BLaER1 (cell line): Measurements from ENCODE around the gene POLR2A.

Experiments
- H3K27ac ChIP-seq: shearing (Covaris generic); formaldehyde crosslinking; 2 replicates; pipeline ENCODE4 v1.8.1; 2022
- H3K27me3 ChIP-seq: shearing (Covaris generic); formaldehyde crosslinking; 2 replicates; pipeline ENCODE4 v1.8.1; 2022
- H3K36me3 ChIP-seq: shearing (Covaris generic); formaldehyde crosslinking; 2 replicates; pipeline ENCODE4 v1.8.1; 2022
- H3K4me1 ChIP-seq: shearing (Covaris generic); formaldehyde crosslinking; 2 replicates; pipeline ENCODE4 v1.8.1; 2022
- H3K4me2 ChIP-seq: shearing (Covaris generic); formaldehyde crosslinking; 2 replicates; pipeline ENCODE4 v1.8.1; 2022
- H3K4me3 ChIP-seq: shearing (Covaris generic); formaldehyde crosslinking; 2 replicates; pipeline ENCODE4 v1.8.1; 2022
- H3K9ac ChIP-seq: shearing (Covaris generic); formaldehyde crosslinking; 2 replicates; pipeline ENCODE4 v1.8.1; 2022
- H3K9me3 ChIP-seq: shearing (Covaris generic); formaldehyde crosslinking; 2 replicates; pipeline ENCODE4 v1.8.1; 2022
- H4K20me1 ChIP-seq: shearing (Covaris generic); formaldehyde crosslinking; 2 replicates; pipeline ENCODE4 v1.8.1; 2022
- Cebpa-rat ChIP-seq: shearing (Covaris generic); IDR thresholded peaks from 2 replicates; pipeline ENCODE4 v1.8.1; 2022

Gene POLR2A

DNA sequence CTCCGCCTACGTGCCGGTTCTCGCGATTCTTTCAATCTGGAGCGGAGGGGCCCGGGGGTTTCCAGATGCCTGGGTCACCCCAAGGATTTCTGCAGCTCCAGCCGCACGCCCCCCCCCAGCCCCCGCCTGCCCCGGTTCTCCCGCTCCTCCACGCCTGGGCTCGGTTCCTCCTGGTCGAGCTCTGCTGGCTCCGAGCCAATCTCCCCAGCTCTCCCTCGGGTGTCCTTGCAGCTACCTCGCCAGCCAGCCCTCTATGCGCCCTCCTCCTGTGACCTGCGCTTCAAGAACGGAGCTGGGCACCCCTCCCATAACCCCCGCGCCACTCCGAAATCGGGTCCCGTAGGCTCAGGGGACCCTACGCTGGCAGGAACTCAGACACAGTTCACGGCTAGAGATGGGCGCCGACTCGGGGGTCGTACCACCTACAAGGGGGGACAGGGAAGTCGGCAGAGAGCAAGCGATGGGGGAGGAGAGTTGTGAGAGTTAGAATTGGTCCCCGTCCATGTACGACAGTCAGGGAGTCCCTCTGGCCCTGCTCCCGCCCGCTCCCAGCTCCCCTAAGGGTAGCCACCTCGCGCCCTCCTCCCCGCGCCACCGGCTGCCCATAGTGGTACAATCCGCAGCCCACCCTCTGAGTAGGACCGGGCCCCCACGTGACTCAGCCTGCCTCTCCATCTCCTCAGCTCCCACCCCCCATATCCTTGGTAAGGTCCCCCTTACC, 43.9 kb upstream of the POLR2A start:
- no peak overlapping the region for H3K27ac ChIP-seq

DNA sequence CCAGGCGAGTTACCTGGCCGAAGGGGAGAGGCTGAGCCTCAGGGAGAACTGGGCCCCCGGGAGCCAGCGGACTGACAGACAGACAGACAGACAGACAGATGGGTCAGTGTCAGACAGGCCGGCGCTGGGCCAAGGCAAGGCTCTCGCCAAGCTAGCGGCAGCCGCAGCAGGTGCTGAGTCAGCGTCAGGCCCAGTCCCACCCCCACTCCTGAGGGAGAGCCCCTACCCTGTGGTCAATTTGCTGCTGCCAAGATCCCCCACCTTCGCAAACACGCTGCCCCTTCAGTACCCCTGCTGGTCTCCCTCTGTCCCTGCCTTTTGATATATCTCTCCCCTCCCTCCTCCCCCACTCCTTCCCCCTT, 43.4 kb upstream of the POLR2A start:
- no peak for TF ChIP-seq Cebpa-rat
- H3K9ac ChIP-seq, result no peak overlapping the region
- peak overlapping the region; percentile 75 for H3K4me2 ChIP-seq
- no peak overlapping the region for H3K27ac ChIP-seq
- H3K36me3 ChIP-seq, result no peaks in the 10 kb centered on the region
- H3K4me3 ChIP-seq, result peak overlapping the region; percentile 63
- peaks cover 66% of the 10 kb centered on the region for H3K4me1 ChIP-seq
- H3K9me3 ChIP-seq, result no peaks in the 10 kb centered on the region
- peaks cover 88% of the 10 kb centered on the region for H3K27me3 ChIP-seq
- H4K20me1 ChIP-seq, result peaks cover 88% of the 10 kb centered on the region

More for the DNA sequence above, 43.9 kb upstream of the POLR2A start:
- Histone ChIP-seq H3K4me3 (peak overlapping the region; percentile 63), H3K9me3 (no peaks in the 10 kb centered on the region), H4K20me1 (peaks cover 82% of the 10 kb centered on the region), H3K27me3 (peaks cover 83% of the 10 kb centered on the region), H3K4me2 (peak overlapping the region; percentile 75), H3K9ac (peak overlapping the region; percentile 7; the same call in 1 of the 2 replicates), H3K4me1 (peaks cover 61% of the 10 kb centered on the region), H3K36me3 (no peaks in the 10 kb centered on the region)
- TF ChIP-seq Cebpa-rat, result no peak

DNA sequence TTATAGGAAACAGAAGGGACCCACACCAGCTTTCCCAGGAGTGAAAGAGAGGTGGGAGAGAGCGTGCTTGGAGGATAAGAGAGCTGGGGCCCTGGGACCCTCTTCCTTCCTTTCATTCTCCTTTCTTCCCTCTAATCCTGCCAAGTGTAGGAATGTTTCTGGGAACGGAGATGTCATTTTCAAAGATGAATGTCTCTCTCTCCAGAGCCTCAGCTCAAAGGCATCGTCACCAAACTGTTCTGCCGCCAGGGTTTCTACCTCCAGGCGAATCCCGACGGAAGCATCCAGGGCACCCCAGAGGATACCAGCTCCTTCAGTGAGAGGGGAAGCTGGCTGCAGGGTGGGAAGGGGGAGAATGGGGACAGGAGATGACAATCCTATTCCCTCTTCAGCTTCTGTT, 42.9 kb upstream of the POLR2A start:
- H3K4me3 ChIP-seq, result no peak overlapping the region
- TF ChIP-seq Cebpa-rat, result no peak
- peaks cover 89% of the 10 kb centered on the region for H4K20me1 ChIP-seq
- no peaks in the 10 kb centered on the region for H3K9me3 ChIP-seq
- H3K27me3 ChIP-seq, result peaks cover 93% of the 10 kb centered on the region
- no peak overlapping the region for H3K27ac ChIP-seq
- H3K36me3 ChIP-seq, result no peaks in the 10 kb centered on the region
- H3K4me2 ChIP-seq, result no peak overlapping the region
- H3K9ac ChIP-seq, result no peak overlapping the region
- H3K4me1 ChIP-seq, result peaks cover 63% of the 10 kb centered on the region

DNA sequence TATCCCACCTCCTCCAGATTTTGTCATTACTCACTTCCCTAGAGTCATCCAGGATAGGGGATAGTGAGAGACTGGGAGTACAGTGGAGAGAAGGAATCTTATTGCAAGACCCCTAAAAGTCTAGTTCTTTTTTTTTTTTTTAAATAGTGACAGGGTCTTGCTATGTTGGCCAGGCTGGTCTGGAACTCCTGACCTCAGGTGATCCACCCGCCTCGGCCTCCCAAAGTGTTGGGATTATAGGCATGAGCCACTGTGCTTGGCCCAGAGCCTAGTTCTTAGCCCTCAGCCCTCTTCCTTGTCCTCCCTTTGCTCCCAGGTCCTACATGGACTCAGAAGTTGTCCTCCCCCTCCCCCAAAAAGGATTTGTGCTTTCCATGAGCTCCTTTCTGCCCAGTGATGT, 42.0 kb upstream of the POLR2A start:
- Histone ChIP-seq H3K9ac (no peak overlapping the region), H3K4me2 (no peak overlapping the region), H3K9me3 (no peaks in the 10 kb centered on the region), H3K27me3 (peaks cover 100% of the 10 kb centered on the region), H3K27ac (no peak overlapping the region), H3K36me3 (no peaks in the 10 kb centered on the region), H4K20me1 (peaks cover 81% of the 10 kb centered on the region), H3K4me1 (peaks cover 54% of the 10 kb centered on the region), H3K4me3 (no peak overlapping the region)
- TF ChIP-seq Cebpa-rat, result no peak

DNA sequence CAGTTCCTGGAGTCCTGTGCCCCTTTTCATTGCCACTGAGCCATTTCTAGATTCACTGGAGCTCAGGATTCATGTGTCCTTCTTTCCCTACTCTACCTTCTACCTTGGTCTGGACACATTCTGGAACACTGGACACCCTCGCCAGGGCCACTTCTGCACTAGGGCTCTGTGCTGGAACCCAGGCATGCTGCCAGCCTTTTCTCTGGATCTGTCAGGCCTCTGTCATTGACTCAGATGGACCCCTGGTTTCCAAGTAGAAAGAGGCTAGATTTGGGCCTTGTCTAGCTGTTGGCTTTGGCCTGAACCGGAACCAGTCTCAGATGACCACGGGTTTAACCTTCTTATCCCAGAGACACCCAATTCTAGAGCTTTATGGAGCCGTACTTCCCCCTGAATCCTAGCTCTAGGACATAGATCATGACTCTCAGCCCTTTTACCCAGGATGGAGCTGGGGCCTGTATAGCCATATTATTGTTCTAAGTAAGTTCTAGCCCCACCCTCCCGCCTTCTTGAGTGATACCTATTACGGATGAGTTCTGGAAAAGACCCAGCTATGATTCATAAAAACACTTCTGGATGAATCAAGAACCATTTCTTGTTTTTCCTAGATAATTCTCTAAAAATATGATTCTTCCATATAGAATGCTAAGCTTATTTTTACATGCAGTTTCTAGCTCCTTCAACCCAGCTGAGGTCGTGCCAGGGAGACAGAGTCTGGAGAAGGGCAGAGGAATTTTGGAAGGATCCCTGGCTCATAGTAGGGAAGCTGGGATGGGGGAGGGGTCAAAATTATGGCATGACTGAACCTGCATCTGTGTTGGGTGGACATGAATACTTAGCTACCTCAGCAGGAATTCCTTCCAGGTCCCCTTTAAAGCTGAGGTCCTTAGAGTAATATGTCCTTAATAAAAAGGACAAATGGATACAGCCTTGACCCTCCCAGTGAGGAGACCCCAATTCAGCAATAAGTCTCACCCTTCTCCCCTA, 40.4 kb upstream of the POLR2A start:
- Histone ChIP-seq H3K4me2 (peak overlapping the region; percentile 91), H4K20me1 (peaks cover 64% of the 10 kb centered on the region), H3K4me1 (peaks cover 38% of the 10 kb centered on the region), H3K9me3 (no peaks in the 10 kb centered on the region), H3K4me3 (no peak overlapping the region), H3K9ac (no peak overlapping the region), H3K36me3 (no peaks in the 10 kb centered on the region), H3K27ac (no peak overlapping the region), H3K27me3 (peaks cover 100% of the 10 kb centered on the region)
- no peak for TF ChIP-seq Cebpa-rat

- peaks cover 89% of the 10 kb centered on the region for H3K27me3 ChIP-seq
- no peak for TF ChIP-seq Cebpa-rat
- peaks cover 28% of the 10 kb centered on the region for H3K4me1 ChIP-seq
- H3K9ac ChIP-seq, result no peak within 1 kb of the TSS
- peak within 1 kb of the TSS; percentile 91 for H3K4me2 ChIP-seq
- no peak within 1 kb of the TSS for H3K27ac ChIP-seq
- peaks cover 52% of the 10 kb centered on the region for H4K20me1 ChIP-seq
- no peaks in the 10 kb centered on the region for H3K36me3 ChIP-seq
- peak within 1 kb of the TSS; percentile 61 for H3K4me3 ChIP-seq
- no peaks in the 10 kb centered on the region for H3K9me3 ChIP-seq
Observed at GRCh38 chr17:7444682-7445618, 39.2 kb upstream of the POLR2A start, which contains the start of gene CHRNB1. Gene CHRNB1, plus strand, starts transcription at chr17:7445061. Its CDS starts 67 bp downstream, at chr17:7445128.

DNA sequence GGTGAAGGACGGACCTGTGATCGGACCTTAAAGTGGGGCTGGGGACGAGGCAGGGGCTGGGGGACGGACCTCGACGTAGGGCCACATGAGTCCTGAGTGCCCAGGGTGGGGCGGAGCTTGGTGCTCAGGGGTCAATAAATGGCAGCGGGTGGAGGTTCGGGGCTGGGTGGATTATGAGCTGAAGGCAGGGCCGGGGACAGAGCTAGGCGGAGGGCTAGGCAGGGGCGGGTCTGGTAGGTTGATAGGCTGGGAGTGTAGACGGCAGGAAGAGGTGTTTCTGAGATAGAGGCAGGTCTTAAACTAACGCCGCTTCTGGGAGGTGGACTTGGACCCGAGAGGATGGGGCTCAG, 38.6 kb upstream of the POLR2A start:
- Histone ChIP-seq H3K36me3 (no peaks in the 10 kb centered on the region), H3K4me1 (peaks cover 21% of the 10 kb centered on the region), H3K9me3 (no peaks in the 10 kb centered on the region), H3K27ac (no peak overlapping the region), H3K9ac (no peak overlapping the region), H3K27me3 (peaks cover 83% of the 10 kb centered on the region), H3K4me3 (peak overlapping the region; percentile 61; the same call in 1 of the 2 replicates), H3K4me2 (peak overlapping the region; percentile 91), H4K20me1 (peaks cover 46% of the 10 kb centered on the region)
- no peak for TF ChIP-seq Cebpa-rat

- H3K9me3 ChIP-seq, result no peaks in the 10 kb centered on the region
- no peak overlapping the region for H3K27ac ChIP-seq
- no peaks in the 10 kb centered on the region for H3K36me3 ChIP-seq
- H3K4me2 ChIP-seq, result no peak overlapping the region
- TF ChIP-seq Cebpa-rat, result no peak
- no peak overlapping the region for H3K9ac ChIP-seq
- peaks cover 54% of the 10 kb centered on the region for H3K27me3 ChIP-seq
- H3K4me1 ChIP-seq, result peaks cover 18% of the 10 kb centered on the region
- H4K20me1 ChIP-seq, result peaks cover 24% of the 10 kb centered on the region
- no peak overlapping the region for H3K4me3 ChIP-seq
Observed at GRCh38 chr17:7448461-7448860, 35.7 kb upstream of the POLR2A start.

DNA sequence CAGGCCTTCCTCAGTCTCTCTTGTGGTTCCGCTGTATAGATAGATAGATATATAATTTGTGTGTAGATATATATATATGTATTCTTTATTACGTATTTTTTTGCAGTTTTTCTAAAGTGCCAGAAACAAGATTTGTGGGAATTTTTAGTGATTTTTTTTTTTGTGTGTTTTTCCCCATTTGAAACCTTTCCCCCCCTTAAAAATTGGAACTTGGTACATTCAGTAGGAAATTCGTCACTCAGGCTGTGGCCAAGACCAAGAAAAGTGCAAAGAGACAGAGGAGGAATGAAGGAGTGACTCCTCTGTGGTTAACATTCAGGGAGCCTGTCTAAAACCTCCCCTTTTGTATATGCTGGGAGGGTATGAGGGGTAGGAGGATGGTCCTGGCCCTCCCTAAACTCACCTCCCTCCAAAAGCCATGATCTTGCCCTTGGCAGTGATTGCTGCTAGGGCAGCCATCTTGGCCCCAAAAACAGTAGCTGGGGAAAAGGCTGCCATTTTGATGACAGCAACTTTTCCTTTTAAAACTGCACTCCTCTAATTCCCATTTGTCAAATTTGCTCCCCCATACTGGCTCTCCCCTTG, 24.1 kb upstream of the POLR2A start:
- no peak overlapping the region for H3K27ac ChIP-seq
- TF ChIP-seq Cebpa-rat, result no peak

More for the DNA sequence above, 24.1 kb upstream of the POLR2A start:
- Histone ChIP-seq H3K9ac (no peak overlapping the region), H3K36me3 (peaks cover 53% of the 10 kb centered on the region), H3K4me2 (no peak overlapping the region), H3K9me3 (no peaks in the 10 kb centered on the region), H3K27me3 (no peaks in the 10 kb centered on the region), H4K20me1 (no peaks in the 10 kb centered on the region), H3K4me1 (peaks cover 17% of the 10 kb centered on the region), H3K4me3 (no peak overlapping the region)
